SK-N-SH treated with all-trans-retinoic acid at 6 μM for 48 hours (cell line): Measurements from ENCODE around the gene NTM.

Experiments
- ATAC-seq: fragments of 200-7000 bp; cut with Tn5 transposase; 3 replicates; pipeline ENCODE4 v1.9.1; 2020; ENCODE audit warnings: mild to moderate bottlenecking, moderate library complexity
- ARNTL ChIP-seq: fragments of 450-650 bp; formaldehyde crosslinking; IDR thresholded peaks from 2 replicates; pipeline ENCODE4 v1.5.0; 2020; ENCODE audit warnings: low read depth, mild to moderate bottlenecking, moderate library complexity, borderline replicate concordance
- BACH2 ChIP-seq: fragments of 250-450 bp; sonication (Bioruptor Pico); IDR thresholded peaks from 2 replicates; pipeline ENCODE4 v1.9.0; 2021; ENCODE audit warnings: mild to moderate bottlenecking, borderline replicate concordance
- CSDC2 ChIP-seq: fragments of 250-450 bp; sonication (Bioruptor Pico); IDR thresholded peaks from 2 replicates; pipeline ENCODE4 v1.5.0; 2020; ENCODE audit warnings: mild to moderate bottlenecking, moderate library complexity
- ESRRG ChIP-seq: fragments of 250-450 bp; sonication (Bioruptor Pico); IDR thresholded peaks from 2 replicates; pipeline ENCODE4 v1.6.1; 2021; ENCODE audit warnings: mild to moderate bottlenecking
- GLIS3 ChIP-seq: fragments of 250-450 bp; sonication (Bioruptor Pico); IDR thresholded peaks from 2 replicates; pipeline ENCODE4 v1.5.0; 2020; ENCODE audit warnings: mild to moderate bottlenecking, moderate library complexity
- ISL1 ChIP-seq: fragments of 250-450 bp; sonication (Bioruptor Pico); IDR thresholded peaks from 2 replicates; pipeline ENCODE4 v2.1.2; 2022; ENCODE audit warnings: mild to moderate bottlenecking, moderate library complexity
- OSR1 ChIP-seq: fragments of 250-450 bp; sonication (Bioruptor Pico); IDR thresholded peaks from 2 replicates; pipeline ENCODE4 v1.8.0; 2022; ENCODE audit warnings: moderate library complexity, mild to moderate bottlenecking, inconsistent platforms
- PPARA ChIP-seq: fragments of 250-450 bp; sonication (Bioruptor Pico); IDR thresholded peaks from 2 replicates; pipeline ENCODE4 v1.5.0; 2020; ENCODE audit warnings: mild to moderate bottlenecking, borderline replicate concordance
- RARB ChIP-seq: fragments of 250-450 bp; sonication (Bioruptor Pico); IDR thresholded peaks from 2 replicates; pipeline ENCODE4 v1.8.0; 2021; ENCODE audit warnings: mild to moderate bottlenecking, moderate library complexity
- SNAI2 ChIP-seq: fragments of 250-450 bp; sonication (Bioruptor Pico); IDR thresholded peaks from 2 replicates; pipeline ENCODE4 v1.5.0; 2020; ENCODE audit warnings: mild to moderate bottlenecking, moderate library complexity
- TCF4 ChIP-seq: fragments of 250-450 bp; sonication (Bioruptor Pico); IDR thresholded peaks from 2 replicates; pipeline ENCODE4 v1.8.0; 2021; ENCODE audit warnings: mild to moderate bottlenecking, moderate library complexity, borderline replicate concordance
- TOX ChIP-seq: fragments of 250-450 bp; sonication (Bioruptor Pico); IDR thresholded peaks from 2 replicates; pipeline ENCODE4 v1.8.0; 2021; ENCODE audit warnings: mild to moderate bottlenecking, moderate library complexity, borderline replicate concordance
- ZC3H10 ChIP-seq: fragments of 250-450 bp; sonication (Bioruptor Pico); IDR thresholded peaks from 2 replicates; pipeline ENCODE4 v1.5.1; 2021; ENCODE audit warnings: mild to moderate bottlenecking, moderate library complexity
- ZFP3 ChIP-seq: fragments of 250-450 bp; sonication (Bioruptor Pico); IDR thresholded peaks from 2 replicates; pipeline ENCODE4 v1.5.0; 2020; ENCODE audit warnings: mild to moderate bottlenecking, moderate library complexity
- ZFP30 ChIP-seq: fragments of 450-650 bp; formaldehyde crosslinking; IDR thresholded peaks from 2 replicates; pipeline ENCODE4 v1.5.0; 2022; ENCODE audit warnings: mild to moderate bottlenecking, moderate library complexity
- ZNF565 ChIP-seq: fragments of 450-650 bp; formaldehyde crosslinking; conservative IDR thresholded peaks from 2 replicates; pipeline ENCODE4 v1.5.0; 2020; ENCODE audit warnings: low read depth, mild to moderate bottlenecking, moderate library complexity
- ZNF70 ChIP-seq: fragments of 450-650 bp; formaldehyde crosslinking; IDR thresholded peaks from 2 replicates; pipeline ENCODE4 v1.5.0; 2020; ENCODE audit warnings: mild to moderate bottlenecking, moderate library complexity
- ZNF8 ChIP-seq: fragments of 450-650 bp; formaldehyde crosslinking; IDR thresholded peaks from 2 replicates; pipeline ENCODE4 v1.5.0; 2020; ENCODE audit warnings: mild to moderate bottlenecking, moderate library complexity
- TF ChIP-seq, protein P1 (sequence below): fragments of 250-450 bp; sonication (Bioruptor Pico); IDR thresholded peaks from 2 replicates; pipeline ENCODE4 v1.8.0; 2021; ENCODE audit warnings: low read depth, mild to moderate bottlenecking, moderate library complexity, borderline replicate concordance
- TF ChIP-seq, protein P2 (sequence below): fragments of 250-450 bp; sonication (Bioruptor Pico); IDR thresholded peaks from 2 replicates; pipeline ENCODE4 v1.5.1; 2020; ENCODE audit warnings: low read depth, mild to moderate bottlenecking, moderate library complexity
- TF ChIP-seq, protein P3 (sequence below): fragments of 250-450 bp; sonication (Bioruptor Pico); IDR thresholded peaks from 2 replicates; pipeline ENCODE4 v1.5.0; 2020; ENCODE audit warnings: mild to moderate bottlenecking, moderate library complexity
- TF ChIP-seq, protein P4 (sequence below): fragments of 250-450 bp; sonication (Bioruptor Pico); IDR thresholded peaks from 2 replicates; pipeline ENCODE4 v1.5.1; 2021; ENCODE audit warnings: mild to moderate bottlenecking, moderate library complexity

Gene NTM

DNA sequence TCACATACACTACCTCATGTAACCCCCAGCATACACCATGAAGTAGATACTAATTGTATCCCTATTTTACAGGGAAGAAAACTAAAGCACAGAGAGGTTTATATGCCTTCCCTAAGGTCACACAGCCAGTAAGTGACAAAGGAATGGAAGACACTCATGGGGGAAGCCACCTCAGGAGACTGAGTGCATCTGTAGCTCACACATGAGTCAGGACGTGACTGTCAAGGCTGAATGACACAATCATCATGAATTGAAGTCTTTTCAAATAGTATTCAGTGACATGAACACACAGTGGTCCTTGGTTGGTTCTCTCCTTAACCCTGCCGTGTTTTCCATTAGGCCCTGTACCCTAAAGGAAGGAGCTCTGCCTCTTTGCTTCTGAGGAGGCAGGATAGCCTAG lies 463.0 kb downstream of the NTM start:
- ATAC-seq = no peak
- TF ChIP-seq ZC3H10 (CRISPR knock-in tag) = no peak

DNA sequence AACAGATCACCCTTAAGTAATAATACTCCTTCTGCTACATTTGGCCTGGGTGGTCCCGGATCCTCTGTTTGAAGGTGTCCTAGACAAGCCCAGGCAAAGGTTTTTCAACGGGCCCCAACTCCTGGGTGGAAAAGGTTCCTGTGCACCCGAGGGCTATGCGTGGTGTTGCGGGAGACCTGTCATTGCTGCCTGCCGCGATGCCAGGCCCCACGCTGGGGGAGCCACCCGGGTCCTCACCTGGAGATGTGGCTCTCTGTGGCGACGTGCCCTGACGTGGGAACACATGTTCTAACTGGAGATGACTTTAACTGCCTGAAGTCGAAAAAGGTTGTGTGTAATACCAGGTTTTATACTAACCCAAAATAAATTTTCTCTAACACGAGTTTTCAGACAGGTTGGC lies 467.1 kb downstream of the NTM start:
- TF ChIP-seq TOX = no peak
- no peak for TF ChIP-seq RARB
- TF ChIP-seq ZC3H10 (CRISPR knock-in tag) = no peak
- TF ChIP-seq SNAI2 (CRISPR knock-in tag) = no peak
- TF ChIP-seq OSR1 (CRISPR knock-in tag) = no peak
- no peak for TF ChIP-seq GLIS3
- TF ChIP-seq, protein P1, sequence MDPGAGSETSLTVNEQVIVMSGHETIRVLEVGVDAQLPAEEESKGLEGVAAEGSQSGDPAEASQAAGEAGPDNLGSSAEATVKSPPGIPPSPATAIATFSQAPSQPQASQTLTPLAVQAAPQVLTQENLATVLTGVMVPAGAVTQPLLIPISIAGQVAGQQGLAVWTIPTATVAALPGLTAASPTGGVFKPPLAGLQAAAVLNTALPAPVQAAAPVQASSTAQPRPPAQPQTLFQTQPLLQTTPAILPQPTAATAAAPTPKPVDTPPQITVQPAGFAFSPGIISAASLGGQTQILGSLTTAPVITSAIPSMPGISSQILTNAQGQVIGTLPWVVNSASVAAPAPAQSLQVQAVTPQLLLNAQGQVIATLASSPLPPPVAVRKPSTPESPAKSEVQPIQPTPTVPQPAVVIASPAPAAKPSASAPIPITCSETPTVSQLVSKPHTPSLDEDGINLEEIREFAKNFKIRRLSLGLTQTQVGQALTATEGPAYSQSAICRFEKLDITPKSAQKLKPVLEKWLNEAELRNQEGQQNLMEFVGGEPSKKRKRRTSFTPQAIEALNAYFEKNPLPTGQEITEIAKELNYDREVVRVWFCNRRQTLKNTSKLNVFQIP (CRISPR knock-in tag) = no peak
- no peak for TF ChIP-seq ESRRG
- no peak for TF ChIP-seq ZNF565 (CRISPR knock-in tag)
- TF ChIP-seq ZFP30 = no peak
- TF ChIP-seq CSDC2 (CRISPR knock-in tag) = no peak
- TF ChIP-seq, protein P2, sequence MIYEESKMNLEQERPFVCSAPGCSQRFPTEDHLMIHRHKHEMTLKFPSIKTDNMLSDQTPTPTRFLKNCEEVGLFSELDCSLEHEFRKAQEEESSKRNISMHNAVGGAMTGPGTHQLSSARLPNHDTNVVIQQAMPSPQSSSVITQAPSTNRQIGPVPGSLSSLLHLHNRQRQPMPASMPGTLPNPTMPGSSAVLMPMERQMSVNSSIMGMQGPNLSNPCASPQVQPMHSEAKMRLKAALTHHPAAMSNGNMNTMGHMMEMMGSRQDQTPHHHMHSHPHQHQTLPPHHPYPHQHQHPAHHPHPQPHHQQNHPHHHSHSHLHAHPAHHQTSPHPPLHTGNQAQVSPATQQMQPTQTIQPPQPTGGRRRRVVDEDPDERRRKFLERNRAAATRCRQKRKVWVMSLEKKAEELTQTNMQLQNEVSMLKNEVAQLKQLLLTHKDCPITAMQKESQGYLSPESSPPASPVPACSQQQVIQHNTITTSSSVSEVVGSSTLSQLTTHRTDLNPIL (CRISPR knock-in tag) = no peak
- no peak for TF ChIP-seq ISL1 (CRISPR knock-in tag)
- TF ChIP-seq TCF4 (CRISPR knock-in tag) = no peak
- TF ChIP-seq ARNTL (CRISPR knock-in tag) = no peak
- TF ChIP-seq PPARA (CRISPR knock-in tag) = no peak
- no peak for TF ChIP-seq BACH2 (CRISPR knock-in tag)
- no peak for TF ChIP-seq ZNF70
- no peak for ATAC-seq

DNA sequence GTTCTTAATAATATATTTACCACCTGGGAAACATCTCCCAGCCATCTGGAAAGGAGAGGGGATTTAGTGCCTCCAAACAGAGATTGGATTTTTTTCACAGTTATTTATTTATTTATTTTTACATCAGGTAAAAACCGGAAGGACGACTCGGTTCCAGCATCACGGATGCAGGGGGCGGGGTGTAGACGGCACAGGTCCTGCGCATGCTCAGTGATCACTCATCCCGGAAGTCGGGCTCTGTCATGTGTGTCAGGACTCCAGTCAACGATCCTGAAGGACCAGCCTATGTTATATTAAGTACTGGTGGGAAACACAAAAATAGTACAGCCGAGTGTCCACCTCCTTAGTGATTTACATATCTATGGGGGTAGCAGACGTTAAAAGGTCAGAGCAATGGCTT lies 467.6 kb downstream of the NTM start:
- no peak for ATAC-seq

DNA sequence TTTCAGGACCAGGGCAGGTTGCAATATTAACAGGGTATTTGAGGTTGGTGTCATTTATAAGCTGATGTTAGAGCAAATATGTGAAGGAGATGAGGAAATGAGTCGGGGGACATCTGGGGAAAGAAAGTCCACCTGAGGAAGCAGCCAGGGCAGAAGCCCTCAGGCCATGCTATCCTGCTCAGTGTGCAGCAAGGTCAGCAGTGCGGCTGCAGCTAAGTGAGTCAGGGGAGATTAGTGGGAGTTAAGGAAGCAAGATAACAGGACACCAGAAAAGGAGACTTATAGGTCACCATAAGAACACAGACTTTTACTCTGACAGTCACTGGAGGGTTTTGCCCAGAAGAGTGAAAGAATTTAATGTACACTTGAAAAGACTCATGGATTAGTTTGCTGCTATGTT lies 468.9 kb downstream of the NTM start:
- no peak for ATAC-seq
- TF ChIP-seq ARNTL (CRISPR knock-in tag) (no peak), ESRRG (no peak), PPARA (CRISPR knock-in tag) (no peak), ZC3H10 (CRISPR knock-in tag) (no peak), ISL1 (CRISPR knock-in tag) (no peak), SNAI2 (CRISPR knock-in tag) (no peak), TCF4 (CRISPR knock-in tag) (no peak), ZFP3 (CRISPR knock-in tag) (no peak)
- TF ChIP-seq, protein P3, sequence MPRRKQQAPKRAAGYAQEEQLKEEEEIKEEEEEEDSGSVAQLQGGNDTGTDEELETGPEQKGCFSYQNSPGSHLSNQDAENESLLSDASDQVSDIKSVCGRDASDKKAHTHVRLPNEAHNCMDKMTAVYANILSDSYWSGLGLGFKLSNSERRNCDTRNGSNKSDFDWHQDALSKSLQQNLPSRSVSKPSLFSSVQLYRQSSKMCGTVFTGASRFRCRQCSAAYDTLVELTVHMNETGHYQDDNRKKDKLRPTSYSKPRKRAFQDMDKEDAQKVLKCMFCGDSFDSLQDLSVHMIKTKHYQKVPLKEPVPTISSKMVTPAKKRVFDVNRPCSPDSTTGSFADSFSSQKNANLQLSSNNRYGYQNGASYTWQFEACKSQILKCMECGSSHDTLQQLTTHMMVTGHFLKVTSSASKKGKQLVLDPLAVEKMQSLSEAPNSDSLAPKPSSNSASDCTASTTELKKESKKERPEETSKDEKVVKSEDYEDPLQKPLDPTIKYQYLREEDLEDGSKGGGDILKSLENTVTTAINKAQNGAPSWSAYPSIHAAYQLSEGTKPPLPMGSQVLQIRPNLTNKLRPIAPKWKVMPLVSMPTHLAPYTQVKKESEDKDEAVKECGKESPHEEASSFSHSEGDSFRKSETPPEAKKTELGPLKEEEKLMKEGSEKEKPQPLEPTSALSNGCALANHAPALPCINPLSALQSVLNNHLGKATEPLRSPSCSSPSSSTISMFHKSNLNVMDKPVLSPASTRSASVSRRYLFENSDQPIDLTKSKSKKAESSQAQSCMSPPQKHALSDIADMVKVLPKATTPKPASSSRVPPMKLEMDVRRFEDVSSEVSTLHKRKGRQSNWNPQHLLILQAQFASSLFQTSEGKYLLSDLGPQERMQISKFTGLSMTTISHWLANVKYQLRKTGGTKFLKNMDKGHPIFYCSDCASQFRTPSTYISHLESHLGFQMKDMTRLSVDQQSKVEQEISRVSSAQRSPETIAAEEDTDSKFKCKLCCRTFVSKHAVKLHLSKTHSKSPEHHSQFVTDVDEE (CRISPR knock-in tag) = no peak
- TF ChIP-seq, protein P4, sequence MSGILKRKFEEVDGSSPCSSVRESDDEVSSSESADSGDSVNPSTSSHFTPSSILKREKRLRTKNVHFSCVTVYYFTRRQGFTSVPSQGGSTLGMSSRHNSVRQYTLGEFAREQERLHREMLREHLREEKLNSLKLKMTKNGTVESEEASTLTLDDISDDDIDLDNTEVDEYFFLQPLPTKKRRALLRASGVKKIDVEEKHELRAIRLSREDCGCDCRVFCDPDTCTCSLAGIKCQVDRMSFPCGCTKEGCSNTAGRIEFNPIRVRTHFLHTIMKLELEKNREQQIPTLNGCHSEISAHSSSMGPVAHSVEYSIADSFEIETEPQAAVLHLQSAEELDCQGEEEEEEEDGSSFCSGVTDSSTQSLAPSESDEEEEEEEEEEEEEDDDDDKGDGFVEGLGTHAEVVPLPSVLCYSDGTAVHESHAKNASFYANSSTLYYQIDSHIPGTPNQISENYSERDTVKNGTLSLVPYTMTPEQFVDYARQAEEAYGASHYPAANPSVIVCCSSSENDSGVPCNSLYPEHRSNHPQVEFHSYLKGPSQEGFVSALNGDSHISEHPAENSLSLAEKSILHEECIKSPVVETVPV = no peak
- TF ChIP-seq, protein P2 (CRISPR knock-in tag) = no peak

More for the DNA sequence above, 467.6 kb downstream of the NTM start:
- TF ChIP-seq ZNF8 = no peak
- TF ChIP-seq ZNF565 (CRISPR knock-in tag) = no peak
- TF ChIP-seq OSR1 (CRISPR knock-in tag) = no peak
- no peak for TF ChIP-seq TOX
- TF ChIP-seq ZNF70 = no peak
- TF ChIP-seq ESRRG = no peak
- TF ChIP-seq, protein P1 (CRISPR knock-in tag) = no peak
- TF ChIP-seq RARB = no peak
